H1 (cell line): ENCODE results near the gene AATK. TPM values are rescaled to one million over a fixed set of nuclear protein-coding genes. Genes with fewer than 3 reads are reported as not detected.

Source experiments
- CTCF ChIA-PET: fragments of 300-600 bp; sonication (Branson Sonifier 250); formaldehyde crosslinking; loops from one replicate; lab custom pipeline; 2021; ENCODE audit not compliant: partially characterized antibody; lab: Charles Lee
- POLR2A ChIA-PET: fragments of 300-600 bp; sonication (Branson Sonifier 250); formaldehyde crosslinking; loops from one replicate; lab custom pipeline; 2021; ENCODE audit warnings: inconsistent platforms; ENCODE audit not compliant: partially characterized antibody; lab: Charles Lee
- DNase-seq, 2 experiments: peaks; one replicate each; pipeline versions ENCODE4 v3.0.0 to v3.0.0-alpha.2; 2010 to 2022; ENCODE audit warnings: low spot score in 2 of 2, low read depth in 1 of 2, mixed read lengths in 1 of 2
- FAIRE-seq: peaks from 2 replicates; lab custom pipeline; 2011; peaks lifted over from hg19 to GRCh38; lab: Jason Lieb, UNC
- H2AFZ ChIP-seq: 2 replicates; pipeline ENCODE4 v1.8.1; 2012; ENCODE audit warnings: low read length, inconsistent platforms
- H2AK5ac ChIP-seq: 2 replicates; pipeline ENCODE4 v1.6.1; 2013; ENCODE audit warnings: low read depth, low read length
- H2BK120ac ChIP-seq: replicated peaks from 2 replicates; pipeline ENCODE3; 2013; ENCODE audit warnings: low read depth, low read length, inconsistent platforms
- H2BK12ac ChIP-seq: 2 replicates; pipeline ENCODE4 v1.6.1; 2013; ENCODE audit warnings: low read depth, low read length
- H2BK15ac ChIP-seq: 2 replicates; pipeline ENCODE4 v1.6.1; 2013; ENCODE audit warnings: low read length
- H2BK20ac ChIP-seq: 2 replicates; pipeline ENCODE4 v1.6.1; 2013; ENCODE audit warnings: low read length
- H2BK5ac ChIP-seq: 2 replicates; pipeline ENCODE4 v1.6.1; 2013; ENCODE audit warnings: low read depth, low read length
- H3K14ac ChIP-seq: 2 replicates; pipeline ENCODE4 v1.6.1; 2013; ENCODE audit warnings: inconsistent platforms; ENCODE audit not compliant: insufficient read length
- H3K18ac ChIP-seq: 2 replicates; pipeline ENCODE4 v1.6.1; 2013; ENCODE audit warnings: low read length; ENCODE audit errors: extremely low read depth
- H3K23ac ChIP-seq: 2 replicates; pipeline ENCODE4 v1.6.1; 2013; ENCODE audit warnings: inconsistent platforms; ENCODE audit not compliant: insufficient read length
- H3K23me2 ChIP-seq: 2 replicates; pipeline ENCODE4 v1.6.1; 2013; ENCODE audit warnings: low read depth, low read length
- H3K27ac ChIP-seq: 2 replicates; pipeline ENCODE4 v1.6.1; 2011; ENCODE audit warnings: low read depth, low read length, inconsistent platforms
- H3K27me3 ChIP-seq, 4 experiments: replicated peaks in 1 of 4; 1 replicate in 1 of 4; 2 replicates in 3 of 4; pipeline versions ENCODE4 v1.6.1 to v1.8.1; 2011 to 2013; ENCODE audit warnings: low read length in 3 of 4, mild to moderate bottlenecking in 3 of 4, inconsistent platforms in 2 of 4, mixed read lengths in 2 of 4, moderate library complexity in 1 of 4; ENCODE audit not compliant: control insufficient read depth in 3 of 4, insufficient read depth in 3 of 4; ENCODE audit errors: extremely low read depth in 1 of 4
- H3K36me3 ChIP-seq, 4 experiments: 2 replicates each; pipeline versions ENCODE4 v1.6.1 to v1.8.1; 2011 to 2013; ENCODE audit warnings: mild to moderate bottlenecking in 4 of 4, low read length in 3 of 4, moderate library complexity in 2 of 4, control low read depth in 1 of 4, inconsistent platforms in 1 of 4; ENCODE audit not compliant: insufficient read depth in 4 of 4, control insufficient read depth in 2 of 4
- H3K4ac ChIP-seq: replicated peaks from 2 replicates; pipeline ENCODE3; 2013; ENCODE audit warnings: low read length, low read depth, mixed read lengths, inconsistent platforms; ENCODE audit not compliant: insufficient read length
- H3K4me1 ChIP-seq, 4 experiments: replicated peaks in 1 of 4; 1 replicate in 1 of 4; 2 replicates in 3 of 4; pipeline versions ENCODE4 v1.6.1 to v1.8.1; 2011 to 2013; ENCODE audit warnings: low read length in 3 of 4, inconsistent platforms in 2 of 4, mixed read lengths in 1 of 4; ENCODE audit not compliant: insufficient read depth in 4 of 4, control insufficient read depth in 3 of 4
- H3K4me2 ChIP-seq, 2 experiments: 2 replicates each; pipeline versions ENCODE4 v1.6.1 to v1.8.1; 2011 to 2013; ENCODE audit warnings: low read depth in 2 of 2, low read length in 2 of 2, control low read depth in 1 of 2, inconsistent platforms in 1 of 2, mild to moderate bottlenecking in 1 of 2; ENCODE audit not compliant: insufficient read depth in 1 of 2
- H3K4me3 ChIP-seq, 4 experiments: fragments of 200-600, 300-600 bp in 1 of 4; sonication (generic), shearing (Covaris generic), sonication (Bioruptor Twin) in 1 of 4; 2 replicates each; pipeline versions ENCODE4 v1.5.1 to v1.8.1; 2011 to 2016; ENCODE audit warnings: low read length in 4 of 4, low read depth in 3 of 4, control low read depth in 2 of 4, inconsistent platforms in 2 of 4, mild to moderate bottlenecking in 2 of 4, mixed read lengths in 1 of 4, moderate library complexity in 1 of 4; ENCODE audit not compliant: insufficient read depth in 2 of 4; ENCODE audit errors: extremely low read depth in 1 of 4
- H3K56ac ChIP-seq: replicated peaks from 2 replicates; pipeline ENCODE3; 2013; ENCODE audit warnings: low read depth, mild to moderate bottlenecking, mixed read lengths, low read length, inconsistent platforms; ENCODE audit not compliant: insufficient read length
- H3K79me1 ChIP-seq: 2 replicates; pipeline ENCODE4 v1.6.1; 2013; ENCODE audit warnings: low read depth, low read length, control low read depth
- H3K79me2 ChIP-seq, 2 experiments: 2 replicates each; pipeline versions ENCODE4 v1.6.1 to v1.8.1; 2012 to 2013; ENCODE audit warnings: low read length in 2 of 2, mild to moderate bottlenecking in 2 of 2, inconsistent platforms in 1 of 2; ENCODE audit not compliant: insufficient read depth in 2 of 2, control insufficient read depth in 1 of 2
- H3K9ac ChIP-seq, 4 experiments: replicated peaks in 1 of 4; 1 replicate in 1 of 4; 2 replicates in 3 of 4; pipeline versions ENCODE4 v1.6.1 to v1.8.1; 2011 to 2013; ENCODE audit warnings: low read depth in 3 of 4, low read length in 3 of 4, control low read depth in 2 of 4, mild to moderate bottlenecking in 2 of 4, moderate library complexity in 2 of 4, inconsistent platforms in 1 of 4; ENCODE audit errors: extremely low read depth in 1 of 4
- H3K9me3 ChIP-seq, 2 experiments: 2 replicates each; pipeline versions ENCODE4 v1.6.1 to v1.8.1; 2012 to 2013; ENCODE audit warnings: mild to moderate bottlenecking in 2 of 2, moderate library complexity in 2 of 2, control low read depth in 1 of 2, inconsistent platforms in 1 of 2, low read depth in 1 of 2, low read length in 1 of 2, mixed read lengths in 1 of 2; ENCODE audit not compliant: insufficient read depth in 2 of 2
- H4K20me1 ChIP-seq, 2 experiments: replicated peaks in 1 of 2; 2 replicates each; pipeline versions ENCODE3 to v1.8.1; 2011 to 2013; ENCODE audit warnings: inconsistent platforms in 2 of 2, low read length in 2 of 2, mild to moderate bottlenecking in 1 of 2; ENCODE audit not compliant: insufficient read depth in 2 of 2, control insufficient read depth in 1 of 2
- H4K5ac ChIP-seq: 2 replicates; pipeline ENCODE4 v1.6.1; 2013; ENCODE audit warnings: low read length, low read depth, mixed read lengths, inconsistent platforms; ENCODE audit not compliant: insufficient read length
- H4K8ac ChIP-seq: 2 replicates; pipeline ENCODE4 v1.8.0; 2013; ENCODE audit warnings: mild to moderate bottlenecking, moderate library complexity, low read length, inconsistent platforms; ENCODE audit not compliant: insufficient read depth; ENCODE audit errors: extremely low read depth
- H4K91ac ChIP-seq: replicated peaks from 2 replicates; pipeline ENCODE3; 2013; ENCODE audit warnings: low read length, mixed read lengths, inconsistent platforms; ENCODE audit not compliant: insufficient read length
- BACH1 ChIP-seq: IDR thresholded peaks from 2 replicates; pipeline ENCODE4 v1.6.1; 2012; ENCODE audit warnings: low read length, improper control_type of control experiment
- CTBP2 ChIP-seq: IDR thresholded peaks from 2 replicates; pipeline ENCODE4 v1.7.0; 2011; ENCODE audit warnings: borderline replicate concordance, mild to moderate bottlenecking, moderate library complexity, mixed read lengths, low read length; ENCODE audit not compliant: insufficient read depth, insufficient read length
- EP300 ChIP-seq, 2 experiments: IDR thresholded peaks; 1 replicate in 1 of 2; 2 replicates in 1 of 2; pipeline ENCODE4 v1.6.1; 2011 to 2012; ENCODE audit warnings: low read depth in 2 of 2, low read length in 2 of 2, mild to moderate bottlenecking in 2 of 2, borderline replicate concordance in 1 of 2, inconsistent platforms in 1 of 2, moderate library complexity in 1 of 2
- GTF2F1 ChIP-seq: IDR thresholded peaks from 2 replicates; pipeline ENCODE4 v1.6.1; 2012; ENCODE audit warnings: low read depth, low read length, improper control_type of control experiment, borderline replicate concordance
- JUN ChIP-seq: IDR thresholded peaks from 2 replicates; pipeline ENCODE4 v1.6.1; 2011; ENCODE audit warnings: low read depth, mild to moderate bottlenecking, improper control_type of control experiment, low read length
- KDM1A ChIP-seq: fragments of 200-600, 300-600 bp; sonication (generic); IDR thresholded peaks from 2 replicates; pipeline ENCODE4 v1.7.1; 2016; ENCODE audit warnings: mild to moderate bottlenecking, low read length, borderline replicate concordance
- POLR2AphosphoS5 ChIP-seq: IDR thresholded peaks from 2 replicates; pipeline ENCODE4 v1.6.1; 2011; ENCODE audit warnings: low read depth, low read length
- SAP30 ChIP-seq: fragments of 300-600 bp; sonication (generic); IDR thresholded peaks from 2 replicates; pipeline ENCODE4 v1.7.1; 2012; ENCODE audit warnings: low read length, moderate library complexity, mild to moderate bottlenecking, inconsistent platforms; ENCODE audit not compliant: insufficient read depth, insufficient replicate concordance
- TAF1 ChIP-seq: IDR thresholded peaks from 2 replicates; pipeline ENCODE4 v1.6.1; 2011; ENCODE audit warnings: mild to moderate bottlenecking, low read depth, low read length
- YY1 ChIP-seq: IDR thresholded peaks from 2 replicates; pipeline ENCODE4 v1.6.1; 2011; ENCODE audit warnings: low read depth, mild to moderate bottlenecking, low read length
- WGBS, 2 experiments: shearing (Covaris generic) in 1 of 2; methylation state at CpG; one replicate each; pipeline versions ENCODE4 v1.1.6 to v1.1.7; 2013 to 2015; ENCODE audit warnings: low lambda C conversion rate in 2 of 2, mixed read lengths in 2 of 2, inconsistent platforms in 1 of 2, low coverage in 1 of 2, missing lambda C conversion rate in 1 of 2; ENCODE audit not compliant: insufficient replicate concordance in 2 of 2, insufficient coverage in 1 of 2, insufficient read length in 1 of 2; ENCODE audit errors: extremely low coverage in 1 of 2, missing lambda C conversion rate in 1 of 2; 5-methylcytosine and 5-hydroxymethylcytosine counted together
- polyA plus RNA-seq, 7 experiments: library from polyadenylated mRNA; depleted of rRNA in 3 of 7; stranded (reverse) in 5 of 7; unstranded in 2 of 7; fragments of >200 nt in 5 of 7; fragments of 200-250 nt in 2 of 7; gene quantifications; 1 replicate in 5 of 7; 2 replicates in 1 of 7; 4 replicates in 1 of 7; pipeline versions ENCODE4 v1.2.1 to v1.2.3, GENCODE V29; 2011 to 2013; ENCODE audit warnings: missing spikeins in 2 of 7, mixed read lengths in 2 of 7
- total RNA-seq: library from RNA; stranded (reverse); fragmentation: NEBNext Ultra II Directional; extraction: Animal tissue kit (Norgen Biotek cat#: 25700); gene quantifications from 2 replicates; pipeline ENCODE4 v1.2.1, GENCODE V29; 2021

Gene AATK
- total and polyA plus RNA-seq, 2 of the 8 experiments (the other 6 are each of a cell fraction or from before 2014, with no cell fraction given) = 1.7 to 3.5 TPM

DNA sequence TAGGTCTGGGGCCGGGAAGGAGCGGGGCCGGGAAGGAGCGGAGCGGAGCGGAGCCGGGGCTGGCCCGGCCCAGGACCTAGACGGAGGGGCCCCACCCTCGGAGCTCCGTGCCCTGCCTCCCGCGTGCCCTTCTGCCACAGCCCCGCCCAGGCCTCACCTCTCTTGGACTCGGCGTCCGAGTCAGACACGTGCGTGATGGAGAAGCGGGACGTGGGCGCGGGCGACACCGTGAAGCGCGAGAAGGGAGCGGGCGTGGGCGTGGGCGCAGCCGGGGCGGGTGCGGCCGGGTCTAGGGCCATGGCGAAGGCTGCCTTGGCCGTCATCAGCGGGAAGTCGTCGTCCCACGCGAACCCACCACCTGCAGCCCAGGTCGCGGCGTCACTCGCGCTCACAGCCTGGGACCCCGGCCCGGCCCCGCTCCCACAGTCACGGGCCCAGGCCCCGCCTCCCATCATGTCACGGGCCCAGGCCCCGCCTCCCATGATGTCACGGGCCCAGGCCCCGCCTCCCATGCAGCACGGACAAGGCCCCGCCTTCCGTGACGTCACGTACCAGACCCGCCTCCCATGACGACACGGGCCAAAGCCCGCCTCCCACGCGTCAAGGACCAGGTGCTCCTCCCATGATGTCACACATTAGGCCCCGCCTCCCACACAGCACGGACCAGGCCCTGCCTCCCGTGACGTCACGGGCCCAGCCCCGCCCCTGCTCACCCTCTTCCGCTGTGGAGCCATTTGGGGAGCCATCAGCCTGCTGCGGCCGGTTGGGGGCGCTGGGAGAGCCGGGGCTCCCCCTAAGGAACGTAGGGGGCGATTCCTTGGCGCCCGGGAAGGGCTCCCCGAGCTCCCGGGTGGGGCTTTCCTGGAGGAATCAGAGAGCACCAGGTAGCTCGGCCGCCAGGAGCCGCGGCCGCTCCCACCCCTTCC, 46.5 kb downstream of the AATK start:
- H3K9me3 ChIP-seq = no peaks in the 10 kb centered on the region
- peak overlapping the region; percentile 46 to 85 for H3K4me2 ChIP-seq
- H3K79me2 ChIP-seq = no peaks in the 10 kb centered on the region
- peak overlapping the region; percentile 24 for H4K5ac ChIP-seq
- no peak overlapping the region for H3K18ac ChIP-seq
- no peak overlapping the region for H2AK5ac ChIP-seq
- no peak overlapping the region for H2BK120ac ChIP-seq
- FAIRE-seq (peak; percentile 87), DNase-seq (peak; percentile 82 to 100)
- WGBS, 2 experiments = 22% methylated on average over 40 of the region's 89 CpGs; no CpG with 5 or more reads in 1 of the 2 experiments
- H2BK12ac ChIP-seq = peak overlapping the region; percentile 68; the same call in 1 of the 2 replicates
- H3K79me1 ChIP-seq = no peaks in the 10 kb centered on the region; the same call in none of the 2 replicates
- peak overlapping the region in 2 of 4 experiments; percentile 25 to 39; a peak in 2 of 7 replicates for H3K9ac ChIP-seq
- CTCF ChIA-PET = interaction anchor here (0.7 to 5.0 kb wide), 12 partner anchors 10 to 131 kb away, joined by 3 to 24 read pairs (median 4); no protein-coding TSS in a partner anchor
- peaks cover 0 to 11% (median 7%) of the 10 kb centered on the region in 4 experiments; a peak in 3 of 7 replicates for H3K27me3 ChIP-seq
- peak overlapping the region; percentile 89 for H4K91ac ChIP-seq
- H2BK5ac ChIP-seq = no peak overlapping the region
- no peak overlapping the region for H2BK15ac ChIP-seq
- no peak overlapping the region for H3K23ac ChIP-seq
- no peaks in the 10 kb centered on the region for H3K36me3 ChIP-seq
- peaks cover 0 to 16% (median 6%) of the 10 kb centered on the region in 4 experiments; a peak in 5 of 7 replicates for H3K4me1 ChIP-seq
- no peak overlapping the region for H3K27ac ChIP-seq
- H3K4ac ChIP-seq = no peak overlapping the region
- H3K14ac ChIP-seq = no peak overlapping the region
- H3K4me3 ChIP-seq = peak overlapping the region; percentile 26 to 66 (median 50)
- no peak overlapping the region for H2BK20ac ChIP-seq
- H3K23me2 ChIP-seq = peaks cover 3% of the 10 kb centered on the region; the same call in 1 of the 2 replicates
- no peak overlapping the region for H2AFZ ChIP-seq
- no peak overlapping the region for H3K56ac ChIP-seq
- POLR2A ChIA-PET = interaction anchor here (2.3 kb wide), 1 partner anchor 394 kb away, joined by 8 read pairs; the partner anchor contains the start of gene ACTG1
- H4K8ac ChIP-seq = peak overlapping the region; percentile 92
- peaks cover 0 to 1% of the 10 kb centered on the region in 2 experiments for H4K20me1 ChIP-seq
- TF ChIP-seq YY1 (no peak), EP300 (IDR thresholded peaks at IDR 0.05; ENCODE audit: borderline replicate concordance in 1 of 2, low read depth in 2 of 2, low read length in 2 of 2) (peak in 1 of 2 experiments; percentile 53; a peak in 1 of 3 replicates), GTF2F1 (no peak), BACH1 (0 out of 2 replicates have a peak, but pooled peaks have one; percentile 36), TAF1 (no peak), CTBP2 (no peak), KDM1A (no peak), POLR2AphosphoS5 (no peak), JUN (no peak), SAP30 (no peak)
